Endothelial cell of umbilical vein (primary cell): ENCODE measurements around the gene EFHD1. TPM values are rescaled to one million over a fixed set of nuclear protein-coding genes. Genes with fewer than 3 reads are reported as not detected.
"Not testable (repeated sequence)": the region's sequence is repeated elsewhere in the genome, so short reads cannot be mapped to it uniquely, and the experiment has no call there.

Experiments used
- BruUV-seq: library from RNA; stranded (reverse); fragments of 400-500 nt; replicated peaks from 2 replicates; lab custom pipeline; 2021; lab: Mats Ljungman, UMichigan
- CTCF ChIA-PET: fragments of 300-600, 350-600 bp; sonication (Branson Sonifier 250); formaldehyde crosslinking; loops from one replicate; lab custom pipeline; 2021; ENCODE audit warnings: antibody characterized with exemption, inconsistent platforms; lab: Charles Lee
- POLR2A ChIA-PET: fragments of 300-600, 350-600 bp; sonication (Branson Sonifier 250); formaldehyde crosslinking; loops from one replicate; lab custom pipeline; 2021; ENCODE audit warnings: antibody characterized with exemption, inconsistent platforms; lab: Charles Lee
- DNase-seq: peaks from one replicate; pipeline ENCODE4 v3.0.0-alpha.2; 2011; ENCODE audit warnings: low read depth, low spot score
- FAIRE-seq: peaks from 2 replicates; lab custom pipeline; 2011; peaks lifted over from hg19 to GRCh38; lab: Jason Lieb, UNC
- H2AFZ ChIP-seq: 2 replicates; pipeline ENCODE4 v1.6.0; 2012; ENCODE audit warnings: low read depth, low read length, control low read depth, inconsistent platforms
- H3K27ac ChIP-seq: 2 replicates; pipeline ENCODE4 v1.5.1; 2011; ENCODE audit warnings: low read depth, mild to moderate bottlenecking, control low read depth, low read length, moderate library complexity; ENCODE audit not compliant: insufficient read depth
- H3K27me3 ChIP-seq, 2 experiments: 2 replicates each; pipeline versions ENCODE4 v1.6.0 to v1.6.1; 2011; ENCODE audit warnings: low read length in 2 of 2, mixed read lengths in 1 of 2; ENCODE audit not compliant: control insufficient read depth in 2 of 2, insufficient read depth in 2 of 2
- H3K36me3 ChIP-seq, 2 experiments: 2 replicates in 1 of 2; 3 replicates in 1 of 2; pipeline ENCODE4 v1.5.1; 2011; ENCODE audit warnings: low read length in 2 of 2, mild to moderate bottlenecking in 1 of 2, moderate library complexity in 1 of 2; ENCODE audit not compliant: control insufficient read depth in 2 of 2, insufficient read depth in 2 of 2; ENCODE audit errors: extremely low read depth in 1 of 2
- H3K4me1 ChIP-seq: 3 replicates; pipeline ENCODE4 v1.5.1; 2011; ENCODE audit warnings: mild to moderate bottlenecking, low read length; ENCODE audit not compliant: control insufficient read depth, insufficient read depth; ENCODE audit errors: extremely low read depth
- H3K4me2 ChIP-seq: 2 replicates; pipeline ENCODE4 v1.6.1; 2011; ENCODE audit warnings: low read length, control low read depth, mixed read lengths; ENCODE audit not compliant: insufficient read depth
- H3K4me3 ChIP-seq, 3 experiments: fragments of 200-600 bp in 1 of 3; sonication (generic), shearing (Covaris generic) in 1 of 3; replicated peaks in 1 of 3; 2 replicates each; pipeline ENCODE4 v1.5.1; 2011 to 2016; ENCODE audit warnings: control low read depth in 3 of 3, low read length in 3 of 3, mild to moderate bottlenecking in 2 of 3, inconsistent platforms in 1 of 3, low read depth in 1 of 3, moderate library complexity in 1 of 3; ENCODE audit not compliant: insufficient read depth in 1 of 3
- H3K79me2 ChIP-seq: 2 replicates; pipeline ENCODE4 v1.6.0; 2012; ENCODE audit warnings: low read length, inconsistent platforms; ENCODE audit not compliant: control insufficient read depth, insufficient read depth
- H3K9ac ChIP-seq: replicated peaks from 2 replicates; pipeline ENCODE3; 2011; ENCODE audit warnings: low read length, control low read depth; ENCODE audit not compliant: insufficient read depth; ENCODE audit errors: extremely low read depth
- H3K9me1 ChIP-seq: replicated peaks from 3 replicates; pipeline ENCODE4 v1.6.0; 2011; ENCODE audit warnings: mild to moderate bottlenecking, low read length; ENCODE audit not compliant: control insufficient read depth, insufficient read depth; ENCODE audit errors: extremely low read depth
- H3K9me3 ChIP-seq: replicated peaks from 2 replicates; pipeline ENCODE4 v1.5.1; 2012; ENCODE audit warnings: low read length, inconsistent platforms; ENCODE audit not compliant: control insufficient read depth, insufficient read depth
- H4K20me1 ChIP-seq: replicated peaks from 2 replicates; pipeline ENCODE3; 2011; ENCODE audit warnings: mild to moderate bottlenecking, low read length; ENCODE audit not compliant: control insufficient read depth, insufficient read depth; ENCODE audit errors: extremely low read depth
- POLR2A ChIP-seq: IDR thresholded peaks from 2 replicates; pipeline ENCODE4 v1.6.1; 2012; ENCODE audit warnings: low read depth, mild to moderate bottlenecking, control low read depth, low read length
- dilution Hi-C: fragments of 300-500 bp; cut with MboI; formaldehyde crosslinking; loops from one replicate; pipeline ENCODE4 v1.15.0; 2019; ENCODE audit warnings: low sequenced_read_pairs; ENCODE audit not compliant: extremely low pct_ligation_motif_present
- intact Hi-C: fragments of 100-400 bp; cut with micrococcal nuclease; formaldehyde crosslinking; loops from one replicate; pipeline ENCODE4 v1.10.0; 2022
- polyA plus RNA-seq, 4 experiments: library from polyadenylated mRNA; depleted of rRNA in 3 of 4; stranded (reverse) in 3 of 4; unstranded in 1 of 4; fragments of >200 nt; gene quantifications; 2 replicates each; pipeline versions ENCODE4 v1.2.1 to v1.2.3, GENCODE V29; 2011 to 2012; ENCODE audit warnings: missing spikeins in 1 of 4
- total RNA-seq: library from RNA; stranded (reverse); gene quantifications from 2 replicates; pipeline ENCODE4 v1.2.3, GENCODE V29; 2021

Gene EFHD1
- total and polyA plus RNA-seq, 2 donors (not counting 3 experiments of a cell fraction or from before 2014, with no cell fraction given), result 0.18 TPM; not detected in 1

GRCh38 chr2:232683368-232683767, 50.0 kb downstream of the EFHD1 start:
- Histone ChIP-seq H3K9me1 (no peaks in the 10 kb centered on the region), H3K27ac (no peak overlapping the region), H3K79me2 (no peaks in the 10 kb centered on the region), H3K27me3 (peaks cover 10 to 16% of the 10 kb centered on the region in 2 experiments), H3K36me3 (no peaks in the 10 kb centered on the region), H3K9ac (no peak overlapping the region), H3K4me2 (no peak overlapping the region), H3K4me3 (no peak overlapping the region), H4K20me1 (no peaks in the 10 kb centered on the region), H3K4me1 (no peaks in the 10 kb centered on the region), H2AFZ (no peak overlapping the region), H3K9me3 (no peaks in the 10 kb centered on the region)
- FAIRE-seq, result no peak
- TF ChIP-seq POLR2A, result no peak
- BruUV-seq, result no TSS peak
- dilution Hi-C loops, result no loop called here
- ChIA-PET CTCF (no interaction called here), POLR2A (no interaction called here)
- DNase-seq, result no peak
- intact Hi-C loops, result no loop called here

- dilution Hi-C loops, CTCF ChIA-PET, H3K27ac ChIP-seq, H3K79me2 ChIP-seq, H3K4me3 ChIP-seq, H3K4me1 ChIP-seq, FAIRE-seq, intact Hi-C loops, DNase-seq, H3K9me1 ChIP-seq, H3K9me3 ChIP-seq, POLR2A ChIA-PET, H3K9ac ChIP-seq, H2AFZ ChIP-seq, H3K4me2 ChIP-seq, BruUV-seq, H3K36me3 ChIP-seq, H4K20me1 ChIP-seq: not testable (repeated sequence)
- peaks cover 5 to 13% of the 10 kb centered on the region in 2 experiments for H3K27me3 ChIP-seq
Measured at GRCh38 chr2:232685391-232685790, 52.0 kb downstream of the EFHD1 start.
